ENCODE data around the gene CENPK. TPM values are rescaled to one million over a fixed set of nuclear protein-coding genes. Genes with fewer than 3 reads are reported as not detected.

CENPK gene
- total RNA-seq, 4 donors from 2014 or later = 0.77 to 34.6 (median 1.3) TPM; not detected in 1

- no peak for TF ChIP-seq CTCF (IDR thresholded peaks at IDR 0.05)
- no peak for TF ChIP-seq POLR2A (IDR thresholded peaks at IDR 0.05)
- intact Hi-C loops (cut with DNase I; ENCODE audit: low total_unique reads) = no loop called here
- Histone ChIP-seq H3K36me3 (no peaks in the 10 kb centered on the region), H3K27ac (no peak overlapping the region), H3K4me1 (no peaks in the 10 kb centered on the region), H3K27me3 (no peaks in the 10 kb centered on the region), H3K9me3 (no peaks in the 10 kb centered on the region), H3K4me3 (no peak overlapping the region)
- DNase-seq = no peak
These were observed 18.5 kb downstream of the CENPK start for GRCh38 chr5:65544473-65544872.

GRCh38 chr5:65539827-65540226, 23.1 kb downstream of the CENPK start:
- intact Hi-C loops (cut with DNase I; ENCODE audit: low total_unique reads) = no loop called here
- no peak for TF ChIP-seq POLR2A (IDR thresholded peaks at IDR 0.05)
- no peak for TF ChIP-seq CTCF (IDR thresholded peaks at IDR 0.05)
- no peaks in the 10 kb centered on the region for H3K36me3 ChIP-seq
- no peaks in the 10 kb centered on the region for H3K4me1 ChIP-seq
- no peaks in the 10 kb centered on the region for H3K9me3 ChIP-seq
- no peak for DNase-seq
- no peaks in the 10 kb centered on the region for H3K27me3 ChIP-seq
- no peak overlapping the region for H3K4me3 ChIP-seq
- no peak overlapping the region for H3K27ac ChIP-seq

- Histone ChIP-seq H3K4me1 (no peaks in the 10 kb centered on the region), H3K27me3 (no peaks in the 10 kb centered on the region), H3K9me3 (no peaks in the 10 kb centered on the region), H3K36me3 (no peaks in the 10 kb centered on the region), H3K4me3 (no peak overlapping the region), H3K27ac (no peak overlapping the region)
- intact Hi-C loops (cut with DNase I; ENCODE audit: low total_unique reads) = no loop called here
- no peak for DNase-seq
- no peak for TF ChIP-seq POLR2A (IDR thresholded peaks at IDR 0.05)
- no peak for TF ChIP-seq CTCF (IDR thresholded peaks at IDR 0.05)
These were observed 27.4 kb downstream of the CENPK start for GRCh38 chr5:65535529-65535987.

- H3K4me1 ChIP-seq = no peaks in the 10 kb centered on the region
- H3K4me3 ChIP-seq = no peak overlapping the region
- H3K27ac ChIP-seq = no peak overlapping the region
- intact Hi-C loops (cut with DNase I; ENCODE audit: low total_unique reads) = no loop called here
- H3K36me3 ChIP-seq = no peaks in the 10 kb centered on the region
- no peaks in the 10 kb centered on the region for H3K9me3 ChIP-seq
- no peaks in the 10 kb centered on the region for H3K27me3 ChIP-seq
- no peak for DNase-seq
- TF ChIP-seq POLR2A (IDR thresholded peaks at IDR 0.05) (no peak), CTCF (IDR thresholded peaks at IDR 0.05) (no peak)
These were observed 32.1 kb downstream of the CENPK start for GRCh38 chr5:65530904-65531303.

GRCh38 chr5:65525726-65526125, 37.2 kb downstream of the CENPK start:
- no peak for DNase-seq
- no peak overlapping the region for H3K27ac ChIP-seq
- TF ChIP-seq POLR2A (IDR thresholded peaks at IDR 0.05) (no peak), CTCF (IDR thresholded peaks at IDR 0.05) (no peak)
- no peaks in the 10 kb centered on the region for H3K9me3 ChIP-seq
- H3K4me1 ChIP-seq = no peaks in the 10 kb centered on the region
- no peak overlapping the region for H3K4me3 ChIP-seq
- H3K27me3 ChIP-seq = no peaks in the 10 kb centered on the region
- intact Hi-C loops (cut with DNase I; ENCODE audit: low total_unique reads) = no loop called here
- no peaks in the 10 kb centered on the region for H3K36me3 ChIP-seq

Data from uterus (tissue), 4 donors.